ENCODE measurements around the gene APBB1. TPM values are rescaled to one million over a fixed set of nuclear protein-coding genes. Genes with fewer than 3 reads are reported as not detected.

Gene APBB1
- total and polyA plus RNA-seq, 10 of the 15 experiments (the other 5 are each of a cell fraction or from before 2014, with no cell fraction given): 0.31 to 10.6 (median 5.4) TPM

- no peak; the same call in none of the 2 replicates for TF ChIP-seq MXI1 (IDR thresholded peaks at IDR 0.05; ENCODE audit: low read depth, low read length)
- TF ChIP-seq RAD51 (IDR thresholded peaks at IDR 0.05): peak; percentile 48; the same call in 1 of the 2 replicates
- TF ChIP-seq JUNB (IDR thresholded peaks at IDR 0.05): 0 out of 2 replicates have a peak, but pooled peaks have one; percentile 6
- peak; percentile 79 for TF ChIP-seq PBX3 (IDR thresholded peaks at IDR 0.05; ENCODE audit: insufficient replicate concordance, low read depth, low read length)
- TF ChIP-seq RUNX3 (IDR thresholded peaks at IDR 0.05; ENCODE audit: low read length): peak; percentile 86
- TF ChIP-seq TCF7 (IDR thresholded peaks at IDR 0.05; ENCODE audit: borderline replicate concordance): no peak
- TF ChIP-seq MLLT1 (IDR thresholded peaks at IDR 0.05): peak; percentile 28; the same call in 1 of the 2 replicates
- TF ChIP-seq NR2F1 (conservative IDR thresholded peaks at IDR 0.05): peak; percentile 100
- TF ChIP-seq TBL1XR1 (IDR thresholded peaks at IDR 0.05; ENCODE audit: low read depth, low read length): peak; percentile 86
- 0 out of 2 replicates have a peak, but pooled peaks have one; percentile 21 for TF ChIP-seq ATF2 (IDR thresholded peaks at IDR 0.05; ENCODE audit: low read length)
- no peak; the same call in 1 of the 2 replicates for TF ChIP-seq SMC3 (IDR thresholded peaks at IDR 0.05; ENCODE audit: borderline replicate concordance, low read length)
- TF ChIP-seq RELB (IDR thresholded peaks at IDR 0.05; ENCODE audit: low read depth): peak; percentile 80
- 0 out of 2 replicates have a peak, but pooled peaks have one; percentile 37 for TF ChIP-seq IRF3 (IDR thresholded peaks at IDR 0.05)
- no peak for TF ChIP-seq EZH2 (IDR thresholded peaks at IDR 0.05; ENCODE audit: borderline replicate concordance, control insufficient read depth, low read depth, low read length)
- TF ChIP-seq NR2C1 (IDR thresholded peaks at IDR 0.05): peak; percentile 82
- no peak; the same call in none of the 2 replicates for TF ChIP-seq CHD2 (IDR thresholded peaks at IDR 0.05; ENCODE audit: borderline replicate concordance, low read depth, low read length)
- peak; percentile 70; the same call in 1 of the 2 replicates for TF ChIP-seq TAF1 (IDR thresholded peaks at IDR 0.05; ENCODE audit: borderline replicate concordance, low read depth, low read length)
- no peak for TF ChIP-seq CHD1 (IDR thresholded peaks at IDR 0.05; ENCODE audit: low read depth, low read length)
- peak; percentile 58 for TF ChIP-seq MYC (IDR thresholded peaks at IDR 0.05; ENCODE audit: insufficient read depth, insufficient read length, insufficient replicate concordance, low read length, severe bottlenecking)
- peak; percentile 45; the same call in 1 of the 2 replicates for TF ChIP-seq CREM (IDR thresholded peaks at IDR 0.05; ENCODE audit: low read depth)
- TF ChIP-seq CBX5 (IDR thresholded peaks at IDR 0.05; ENCODE audit: low read depth): no peak
- TF ChIP-seq BACH1 (IDR thresholded peaks at IDR 0.05; ENCODE audit: borderline replicate concordance): peak; percentile 26; the same call in 1 of the 2 replicates
Observed at GRCh38 chr11:6389905-6390717, 28.8 kb downstream of the APBB1 start, which contains the start of gene SMPD1 (continued).

All from GM12878 (cell line).